B cell (primary cell): ENCODE results near the gene CITED4.

Experiments used
- EZH2 ChIP-seq: IDR thresholded peaks from 2 replicates; pipeline ENCODE4 v1.6.1; 2012; ENCODE audit warnings: borderline replicate concordance, low read depth, mild to moderate bottlenecking, moderate library complexity, low read length; ENCODE audit not compliant: insufficient read depth, poor library complexity, severe bottlenecking
- TF ChIP-seq, protein P1 (sequence below): fragments of 200-600 bp; IDR thresholded peaks from one replicate; pipeline ENCODE4 v1.8.0; 2022; ENCODE audit warnings: antibody characterized with exemption, mild to moderate bottlenecking

DNA sequence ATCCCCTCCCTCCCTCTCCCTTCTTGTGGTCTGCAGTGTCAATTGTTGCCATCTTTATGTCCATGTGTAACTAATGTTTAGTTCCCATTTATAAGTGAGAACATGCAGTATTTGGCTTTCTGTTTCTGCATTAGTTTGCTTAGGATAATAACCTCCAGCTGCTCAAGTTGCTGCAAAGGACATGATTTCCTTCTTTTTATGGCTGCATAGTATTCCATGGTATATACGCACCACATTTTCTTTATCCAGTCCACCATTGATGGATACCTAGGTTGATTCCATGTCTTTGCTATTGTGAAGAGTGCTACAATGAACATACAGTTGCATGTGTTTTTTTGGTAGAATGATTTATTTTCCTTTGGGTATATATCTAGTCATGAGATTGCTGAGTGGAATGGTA, 16.3 kb downstream of the CITED4 start:
- no peak for TF ChIP-seq EZH2
- TF ChIP-seq, protein P1, sequence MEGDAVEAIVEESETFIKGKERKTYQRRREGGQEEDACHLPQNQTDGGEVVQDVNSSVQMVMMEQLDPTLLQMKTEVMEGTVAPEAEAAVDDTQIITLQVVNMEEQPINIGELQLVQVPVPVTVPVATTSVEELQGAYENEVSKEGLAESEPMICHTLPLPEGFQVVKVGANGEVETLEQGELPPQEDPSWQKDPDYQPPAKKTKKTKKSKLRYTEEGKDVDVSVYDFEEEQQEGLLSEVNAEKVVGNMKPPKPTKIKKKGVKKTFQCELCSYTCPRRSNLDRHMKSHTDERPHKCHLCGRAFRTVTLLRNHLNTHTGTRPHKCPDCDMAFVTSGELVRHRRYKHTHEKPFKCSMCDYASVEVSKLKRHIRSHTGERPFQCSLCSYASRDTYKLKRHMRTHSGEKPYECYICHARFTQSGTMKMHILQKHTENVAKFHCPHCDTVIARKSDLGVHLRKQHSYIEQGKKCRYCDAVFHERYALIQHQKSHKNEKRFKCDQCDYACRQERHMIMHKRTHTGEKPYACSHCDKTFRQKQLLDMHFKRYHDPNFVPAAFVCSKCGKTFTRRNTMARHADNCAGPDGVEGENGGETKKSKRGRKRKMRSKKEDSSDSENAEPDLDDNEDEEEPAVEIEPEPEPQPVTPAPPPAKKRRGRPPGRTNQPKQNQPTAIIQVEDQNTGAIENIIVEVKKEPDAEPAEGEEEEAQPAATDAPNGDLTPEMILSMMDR, result no peak
